Endometrial microvascular endothelial cells (primary cell): ENCODE measurements around the gene FZD2. TPM values are rescaled to one million over a fixed set of nuclear protein-coding genes. Genes with fewer than 3 reads are reported as not detected.
"Not testable (repeated sequence)": the region's sequence is repeated elsewhere in the genome, so short reads cannot be mapped to it uniquely, and the experiment has no call there.

Source experiments
- in situ Hi-C: cut with HindIII; loops from 2 replicates; pipeline ENCODE4 v1.10.0; 2017; ENCODE audit warnings: low sequenced_read_pairs, low pct_unique_long_range_greater_than_20kb; ENCODE audit errors: inconsistent ontology term
- total RNA-seq: library from RNA; depleted of rRNA; stranded (reverse); fragments of >200 nt; gene quantifications from one replicate; pipeline ENCODE4 v1.2.3, GENCODE V29; 2015; ENCODE audit errors: inconsistent ontology term

Gene FZD2
- total RNA-seq: 1.1 TPM

- in situ Hi-C loops: no loop called here
Observed at GRCh38 chr17:44556832-44557606, at the start of gene FZD2. Gene FZD2 (plus strand): TSS chr17:44557484. CDS start chr17:44557689, 205 bp downstream.

GRCh38 chr17:44511241-44512134 lies 45.8 kb upstream of the FZD2 start:
- in situ Hi-C loops: not testable (repeated sequence)

GRCh38 chr17:44518032-44518431 lies 39.3 kb upstream of the FZD2 start:
- in situ Hi-C loops: no loop called here

GRCh38 chr17:44522883-44523671 lies 34.2 kb upstream of the FZD2 start:
- in situ Hi-C loops: no loop called here

GRCh38 chr17:44523672-44523972 lies 33.7 kb upstream of the FZD2 start:
- in situ Hi-C loops: no loop called here

GRCh38 chr17:44527102-44527501 lies 30.2 kb upstream of the FZD2 start:
- in situ Hi-C loops: no loop called here

GRCh38 chr17:44527954-44528353 lies 29.3 kb upstream of the FZD2 start:
- in situ Hi-C loops: no loop called here

GRCh38 chr17:44529864-44530263 lies 27.4 kb upstream of the FZD2 start:
- in situ Hi-C loops: no loop called here

- in situ Hi-C loops: no loop called here
Observed at GRCh38 chr17:44530896-44531418, 26.3 kb upstream of the FZD2 start.

- in situ Hi-C loops: no loop called here
Observed at GRCh38 chr17:44533533-44534246, 23.6 kb upstream of the FZD2 start.

GRCh38 chr17:44536090-44536953 lies 21.0 kb upstream of the FZD2 start:
- in situ Hi-C loops: no loop called here

GRCh38 chr17:44537922-44538321 lies 19.4 kb upstream of the FZD2 start:
- in situ Hi-C loops: not testable (repeated sequence)

GRCh38 chr17:44539673-44540072 lies 17.6 kb upstream of the FZD2 start:
- in situ Hi-C loops: no loop called here

GRCh38 chr17:44540246-44541084 lies 16.8 kb upstream of the FZD2 start:
- in situ Hi-C loops: no loop called here

GRCh38 chr17:44541884-44542581 lies 15.3 kb upstream of the FZD2 start:
- in situ Hi-C loops: no loop called here

- in situ Hi-C loops: no loop called here
Observed at GRCh38 chr17:44543213-44543904, 13.9 kb upstream of the FZD2 start.
